Neuronal stem cell (in vitro differentiated cells): ENCODE measurements around the gene ACTL7A.
"Not testable (repeated sequence)": the region's sequence is repeated elsewhere in the genome, so short reads cannot be mapped to it uniquely, and the experiment has no call there.

ENCODE experiments used
- DNase-seq: peaks from one replicate; pipeline ENCODE4 v3.0.0-alpha.2; 2013; ENCODE audit warnings: low spot score
- H2AFZ ChIP-seq: one replicate; pipeline ENCODE4 v1.6.1; 2013; ENCODE audit warnings: mild to moderate bottlenecking, low read length, inconsistent platforms
- H2AK5ac ChIP-seq: 2 replicates; pipeline ENCODE4 v1.6.1; 2013; ENCODE audit warnings: low read depth, mild to moderate bottlenecking, inconsistent platforms, low read length, moderate library complexity, mixed read lengths
- H2BK120ac ChIP-seq: 2 replicates; pipeline ENCODE4 v1.6.1; 2013; ENCODE audit warnings: low read depth, mild to moderate bottlenecking, inconsistent platforms, low read length, moderate library complexity, mixed read lengths
- H2BK12ac ChIP-seq: one replicate; pipeline ENCODE4 v1.6.1; 2013; ENCODE audit warnings: low read length, inconsistent platforms
- H2BK15ac ChIP-seq: 2 replicates; pipeline ENCODE4 v1.6.1; 2013; ENCODE audit warnings: mild to moderate bottlenecking, low read length, inconsistent platforms, mixed read lengths
- H2BK5ac ChIP-seq: one replicate; pipeline ENCODE4 v1.6.1; 2013; ENCODE audit warnings: inconsistent platforms, mild to moderate bottlenecking, low read length, moderate library complexity
- H3K14ac ChIP-seq: one replicate; pipeline ENCODE4 v1.6.1; 2013; ENCODE audit warnings: low read length, inconsistent platforms
- H3K18ac ChIP-seq: 2 replicates; pipeline ENCODE4 v1.6.1; 2013; ENCODE audit warnings: low read length, inconsistent platforms
- H3K23ac ChIP-seq: 2 replicates; pipeline ENCODE4 v1.6.1; 2013; ENCODE audit warnings: low read depth, mild to moderate bottlenecking, mixed read lengths, low read length, inconsistent platforms; ENCODE audit not compliant: poor library complexity
- H3K27ac ChIP-seq: replicated peaks from 3 replicates; pipeline ENCODE4 v1.5.1; 2013; ENCODE audit warnings: low read length, inconsistent platforms
- H3K27me3 ChIP-seq, 3 experiments: 2 replicates each; pipeline ENCODE4 v1.6.1; 2013; ENCODE audit warnings: low read length in 3 of 3, mild to moderate bottlenecking in 2 of 3, inconsistent platforms in 1 of 3, low read depth in 1 of 3, mixed read lengths in 1 of 3, moderate library complexity in 1 of 3; ENCODE audit not compliant: control insufficient read depth in 3 of 3, insufficient read depth in 3 of 3
- H3K36me3 ChIP-seq, 2 donors: replicated peaks in 1 of 2; 2 replicates each; pipeline ENCODE4 v1.6.1; 2013; ENCODE audit warnings: low read length in 2 of 2; ENCODE audit not compliant: control insufficient read depth in 2 of 2, insufficient read depth in 2 of 2
- H3K4ac ChIP-seq: 2 replicates; pipeline ENCODE4 v1.6.1; 2013; ENCODE audit warnings: inconsistent platforms, mild to moderate bottlenecking, low read length, moderate library complexity
- H3K4me1 ChIP-seq, 2 donors: 1 replicate in 1 of 2; 2 replicates in 1 of 2; pipeline ENCODE4 v1.6.1; 2013; ENCODE audit warnings: low read length in 2 of 2, low read depth in 1 of 2; ENCODE audit not compliant: control insufficient read depth in 2 of 2, insufficient read depth in 1 of 2
- H3K4me2 ChIP-seq: one replicate; pipeline ENCODE4 v1.6.1; 2013; ENCODE audit warnings: mild to moderate bottlenecking, low read length, inconsistent platforms; ENCODE audit not compliant: insufficient read depth, poor library complexity, severe bottlenecking
- H3K4me3 ChIP-seq, 2 donors: 2 replicates each; pipeline ENCODE4 v1.5.1; 2013; ENCODE audit warnings: low read length in 2 of 2, mild to moderate bottlenecking in 2 of 2, inconsistent platforms in 1 of 2, moderate library complexity in 1 of 2
- H3K79me1 ChIP-seq: one replicate; pipeline ENCODE4 v1.6.1; 2013; ENCODE audit warnings: low read depth, mild to moderate bottlenecking, inconsistent platforms, low read length, moderate library complexity
- H3K9ac ChIP-seq: one replicate; pipeline ENCODE4 v1.6.1; 2013; ENCODE audit warnings: mild to moderate bottlenecking, low read depth, low read length, inconsistent platforms; ENCODE audit not compliant: poor library complexity
- H3K9me3 ChIP-seq, 2 donors: replicated peaks in 1 of 2; 2 replicates each; pipeline versions ENCODE3 to v1.6.1; 2013; ENCODE audit warnings: low read length in 2 of 2, mild to moderate bottlenecking in 2 of 2, inconsistent platforms in 1 of 2, low read depth in 1 of 2, mixed read lengths in 1 of 2, moderate library complexity in 1 of 2; ENCODE audit not compliant: control insufficient read depth in 2 of 2, insufficient read depth in 1 of 2
- H4K8ac ChIP-seq: one replicate; pipeline ENCODE4 v1.6.1; 2013; ENCODE audit warnings: low read depth, mild to moderate bottlenecking, inconsistent platforms, low read length, moderate library complexity
- H4K91ac ChIP-seq: one replicate; pipeline ENCODE4 v1.6.1; 2013; ENCODE audit warnings: low read length, low read depth, mild to moderate bottlenecking, inconsistent platforms; ENCODE audit not compliant: poor library complexity
- WGBS, 2 donors: extraction: QIAGEN DNeasy Blood & Tissue Kit; methylation state at CpG; one replicate each; pipeline ENCODE4 v1.1.7; 2013; ENCODE audit warnings: missing lambda C conversion rate in 2 of 2, mixed read lengths in 1 of 2; ENCODE audit not compliant: insufficient read length in 2 of 2, insufficient replicate concordance in 1 of 2; ENCODE audit errors: extremely low coverage in 2 of 2; 5-methylcytosine and 5-hydroxymethylcytosine counted together

The ACTL7A gene

DNA sequence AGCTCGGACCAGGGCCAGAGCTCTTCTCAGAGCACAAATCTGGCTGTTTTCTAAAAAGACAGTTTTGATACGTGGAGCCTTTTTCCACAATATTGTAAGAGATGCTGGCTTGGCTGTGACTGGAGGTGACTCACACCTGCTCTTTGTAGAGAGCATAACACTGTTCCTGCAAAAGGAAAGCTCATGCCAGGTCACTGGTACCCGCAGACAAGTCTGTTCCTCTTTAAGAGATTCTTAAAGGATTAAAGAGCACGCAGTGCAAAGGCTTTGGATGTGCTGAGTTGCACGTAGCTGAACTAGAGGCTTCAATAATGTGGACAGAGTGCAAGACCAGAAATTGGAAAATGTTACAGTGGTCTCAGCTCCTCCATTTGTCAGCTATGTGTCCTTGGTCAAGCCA is 25.3 kb upstream of the ACTL7A start:
- H3K36me3 ChIP-seq = no peaks in the 10 kb centered on the region
- H2AFZ ChIP-seq = no peak overlapping the region
- no peak overlapping the region for H3K18ac ChIP-seq
- no peaks in the 10 kb centered on the region for H3K79me1 ChIP-seq
- H3K4me3 ChIP-seq = no peak overlapping the region
- H3K4me2 ChIP-seq = no peak overlapping the region
- H3K27ac ChIP-seq = no peak overlapping the region
- H4K91ac ChIP-seq = no peak overlapping the region
- no peak for DNase-seq
- H4K8ac ChIP-seq = no peak overlapping the region
- H3K9ac ChIP-seq = no peak overlapping the region
- H3K23ac ChIP-seq = no peak overlapping the region
- H3K4ac ChIP-seq = no peak overlapping the region
- no peak overlapping the region for H2AK5ac ChIP-seq
- no peaks in the 10 kb centered on the region for H3K27me3 ChIP-seq
- H3K4me1 ChIP-seq = peaks cover 0 to 1% of the 10 kb centered on the region in 2 donors
- no peak overlapping the region for H2BK5ac ChIP-seq
- H2BK15ac ChIP-seq = no peak overlapping the region
- no peaks in the 10 kb centered on the region for H3K9me3 ChIP-seq
- WGBS, 2 donors = no CpG with 5 or more reads among the region's 5 CpGs
- H2BK12ac ChIP-seq = no peak overlapping the region
- H3K14ac ChIP-seq = no peak overlapping the region
- H2BK120ac ChIP-seq = no peak overlapping the region

GRCh38 chr9:108837530-108837929 is 24.5 kb upstream of the ACTL7A start:
- H3K23ac ChIP-seq = no peak overlapping the region
- H3K9me3 ChIP-seq = no peaks in the 10 kb centered on the region
- H3K79me1 ChIP-seq = no peaks in the 10 kb centered on the region
- no peak overlapping the region for H3K9ac ChIP-seq
- H2BK5ac ChIP-seq = no peak overlapping the region
- no peak overlapping the region for H4K91ac ChIP-seq
- H3K27me3 ChIP-seq = no peaks in the 10 kb centered on the region
- H4K8ac ChIP-seq = no peak overlapping the region
- H2BK120ac ChIP-seq = no peak overlapping the region
- no CpG with 5 or more reads among the region's 4 CpGs for WGBS, 2 donors
- H3K14ac ChIP-seq = no peak overlapping the region
- no peak overlapping the region for H3K4ac ChIP-seq
- no peak overlapping the region for H2AK5ac ChIP-seq
- H3K4me3 ChIP-seq = no peak overlapping the region
- no peak overlapping the region for H3K27ac ChIP-seq
- DNase-seq = no peak
- no peak overlapping the region for H2BK15ac ChIP-seq
- H2BK12ac ChIP-seq = no peak overlapping the region
- no peaks in the 10 kb centered on the region for H3K36me3 ChIP-seq
- no peak overlapping the region for H3K4me2 ChIP-seq
- no peak overlapping the region for H3K18ac ChIP-seq
- no peak overlapping the region for H2AFZ ChIP-seq
- H3K4me1 ChIP-seq = peaks cover 0 to 1% of the 10 kb centered on the region in 2 donors

DNA sequence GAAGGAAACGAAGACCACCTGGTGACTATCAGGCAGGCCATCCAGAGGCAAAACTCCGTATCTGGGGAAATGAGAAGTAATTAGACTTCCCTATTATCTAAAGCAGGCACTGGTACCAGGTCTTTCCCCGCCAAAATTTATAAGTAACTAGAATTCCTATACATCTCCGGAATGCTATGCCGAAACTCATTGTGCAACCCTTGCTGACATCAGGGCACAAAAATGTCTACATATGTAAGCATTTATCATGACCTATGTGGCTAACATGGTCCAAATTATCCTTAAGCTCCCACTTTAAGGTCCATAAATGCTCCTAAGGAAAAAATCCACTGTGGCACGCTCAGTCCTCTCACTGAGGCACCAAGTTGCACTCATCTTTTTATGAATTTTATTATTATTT is 24.0 kb upstream of the ACTL7A start:
- H2BK15ac ChIP-seq = no peak overlapping the region
- H3K4me1 ChIP-seq = peaks cover 0 to 1% of the 10 kb centered on the region in 2 donors
- no peak overlapping the region for H3K9ac ChIP-seq
- DNase-seq = no peak
- H3K18ac ChIP-seq = no peak overlapping the region
- H4K91ac ChIP-seq = no peak overlapping the region
- H2BK12ac ChIP-seq = no peak overlapping the region
- no peak overlapping the region for H3K27ac ChIP-seq
- no peak overlapping the region for H2BK5ac ChIP-seq
- no peak overlapping the region for H2BK120ac ChIP-seq
- H3K14ac ChIP-seq = no peak overlapping the region
- H3K4me2 ChIP-seq = no peak overlapping the region
- no peaks in the 10 kb centered on the region for H3K9me3 ChIP-seq
- H3K4me3 ChIP-seq = no peak overlapping the region
- H2AFZ ChIP-seq = no peak overlapping the region
- H4K8ac ChIP-seq = no peak overlapping the region
- H3K79me1 ChIP-seq = no peaks in the 10 kb centered on the region
- peaks cover 0 to under 1% (median 0%) of the 10 kb centered on the region in 3 experiments for H3K27me3 ChIP-seq
- no peak overlapping the region for H3K4ac ChIP-seq
- no peak overlapping the region for H2AK5ac ChIP-seq
- no CpG with 5 or more reads among the region's 6 CpGs for WGBS, 2 donors
- no peak overlapping the region for H3K23ac ChIP-seq
- no peaks in the 10 kb centered on the region for H3K36me3 ChIP-seq

- H2BK5ac ChIP-seq, H4K91ac ChIP-seq, H3K18ac ChIP-seq, H2BK12ac ChIP-seq, H3K79me1 ChIP-seq, H3K4me2 ChIP-seq, H2AFZ ChIP-seq, H4K8ac ChIP-seq, DNase-seq, H3K9ac ChIP-seq, H3K4me3 ChIP-seq, H2BK120ac ChIP-seq, H3K4ac ChIP-seq, H3K27ac ChIP-seq, H2AK5ac ChIP-seq, H3K23ac ChIP-seq, H2BK15ac ChIP-seq, H3K9me3 ChIP-seq, H3K36me3 ChIP-seq, H3K14ac ChIP-seq, H3K27me3 ChIP-seq, H3K4me1 ChIP-seq: not testable (repeated sequence)
- no CpG with 5 or more reads among the region's 5 CpGs for whole genome bisulfite sequencing, 2 donors
Observed at GRCh38 chr9:108839561-108839960, 22.5 kb upstream of the ACTL7A start.
